CD1c-positive myeloid dendritic cell (primary cell): ENCODE measurements around the gene ATP10D.
A peak's percentile ranks its signal among the peaks of the same experiment; 100 is the strongest.

Experiments
- DNase-seq: peaks from one replicate; pipeline ENCODE4 v3.0.0-alpha.2; 2016; ENCODE audit errors: extremely low spot score

ATP10D gene

GRCh38 chr4:47485047-47485692, at the start of gene ATP10D:
Gene ATP10D, plus strand, starts transcription at chr4:47485275. Its CDS starts 27,266 bp downstream, at chr4:47512541.
- DNase-seq = peak; percentile 93

GRCh38 chr4:47442980-47443379, 42.1 kb upstream of the ATP10D start:
- peak; percentile 72 for DNase-seq

- no peak for DNase-seq
Observed at GRCh38 chr4:47444031-47444430, 41.0 kb upstream of the ATP10D start.

- DNase-seq = no peak
Observed at GRCh38 chr4:47451657-47452056, 33.4 kb upstream of the ATP10D start.

- no peak for DNase-seq
Observed at GRCh38 chr4:47462799-47463234, 22.3 kb upstream of the ATP10D start.

GRCh38 chr4:47463235-47463956, 21.7 kb upstream of the ATP10D start, which contains the start of gene COMMD8:
Gene COMMD8, minus strand, starts transcription at chr4:47463702. Its CDS starts 51 bp downstream, at chr4:47463651.
- peak; percentile 100 for DNase-seq

GRCh38 chr4:47465004-47465403, 20.1 kb upstream of the ATP10D start:
- DNase-seq = peak; percentile 13

- DNase-seq = no peak
Observed at GRCh38 chr4:47466056-47466785, 18.9 kb upstream of the ATP10D start.

- no peak for DNase-seq
Observed at GRCh38 chr4:47468706-47469365, 16.2 kb upstream of the ATP10D start.

- DNase-seq = no peak
Observed at GRCh38 chr4:47469951-47470350, 15.1 kb upstream of the ATP10D start.

GRCh38 chr4:47471064-47471463, 14.0 kb upstream of the ATP10D start:
- no peak for DNase-seq

- DNase-seq = no peak
Observed at GRCh38 chr4:47471591-47471990, 13.5 kb upstream of the ATP10D start.

- no peak for DNase-seq
Observed at GRCh38 chr4:47473141-47473750, 11.8 kb upstream of the ATP10D start.

- no peak for DNase-seq
Observed at GRCh38 chr4:47474799-47475198, 10.3 kb upstream of the ATP10D start.

- no peak for DNase-seq
Observed at GRCh38 chr4:47475411-47475810, 9.7 kb upstream of the ATP10D start.

GRCh38 chr4:47478804-47479203, 6.3 kb upstream of the ATP10D start:
- DNase-seq = no peak

GRCh38 chr4:47482326-47482725, 2.7 kb upstream of the ATP10D start:
- DNase-seq = peak; percentile 59

GRCh38 chr4:47483745-47484144, 1.3 kb upstream of the ATP10D start:
- DNase-seq = no peak

GRCh38 chr4:47484168-47484567, 907 bp upstream of the ATP10D start:
- no peak for DNase-seq

- no peak for DNase-seq
Observed at GRCh38 chr4:47485768-47486167, 693 bp downstream of the ATP10D start.

- DNase-seq = no peak
Observed at GRCh38 chr4:47486231-47486673, 1.2 kb downstream of the ATP10D start.
